Kidney (tissue), 14 donors: Measurements from ENCODE around the gene CCSAP. TPM values are rescaled to one million over a fixed set of nuclear protein-coding genes. Genes with fewer than 3 reads are reported as not detected.

Source experiments
- DNase-seq, 5 donors: peaks; one replicate each; pipeline ENCODE4 v3.0.0-alpha.2; 2013 to 2020
- FAIRE-seq: peaks from 2 replicates; lab custom pipeline; 2012; peaks lifted over from hg19 to GRCh38; lab: Jason Lieb, UNC
- H3K27ac ChIP-seq, 2 donors: one replicate each; pipeline ENCODE4 v1.7.0; 2013; ENCODE audit warnings: low read depth in 2 of 2, low read length in 2 of 2, inconsistent platforms in 1 of 2
- H3K27me3 ChIP-seq: one replicate; pipeline ENCODE4 v1.7.1; 2013; ENCODE audit warnings: low read length, inconsistent platforms; ENCODE audit not compliant: control insufficient read depth, insufficient read depth
- H3K36me3 ChIP-seq, 3 donors: one replicate each; pipeline versions ENCODE4 v1.7.0 to v1.7.1; 2013; ENCODE audit warnings: low read length in 3 of 3, control low read depth in 1 of 3, inconsistent platforms in 1 of 3; ENCODE audit not compliant: insufficient read depth in 3 of 3, control insufficient read depth in 2 of 3
- H3K4me1 ChIP-seq, 3 donors: one replicate each; pipeline versions ENCODE4 v1.7.0 to v1.7.1; 2013; ENCODE audit warnings: low read length in 3 of 3, inconsistent platforms in 1 of 3, low read depth in 1 of 3; ENCODE audit not compliant: control insufficient read depth in 2 of 3, insufficient read depth in 2 of 3
- H3K4me3 ChIP-seq, 3 donors: one replicate each; pipeline versions ENCODE4 v1.7.0 to v1.8.1; 2013; ENCODE audit warnings: low read length in 3 of 3, control low read depth in 1 of 3, inconsistent platforms in 1 of 3
- H3K9ac ChIP-seq, 3 donors: one replicate each; pipeline versions ENCODE4 v1.7.0 to v1.7.1; 2013; ENCODE audit warnings: low read length in 3 of 3, control low read depth in 1 of 3, inconsistent platforms in 1 of 3
- H3K9me3 ChIP-seq, 3 donors: one replicate each; pipeline versions ENCODE4 v1.7.0 to v1.7.1; 2013; ENCODE audit warnings: low read length in 3 of 3, control low read depth in 1 of 3, inconsistent platforms in 1 of 3; ENCODE audit not compliant: control insufficient read depth in 2 of 3, insufficient read depth in 1 of 3
- CTCF ChIP-seq: IDR thresholded peaks from 3 replicates; pipeline ENCODE4 v1.5.1; 2012; ENCODE audit warnings: mild to moderate bottlenecking, moderate library complexity, borderline replicate concordance; ENCODE audit not compliant: insufficient read depth; ENCODE audit errors: extremely low read depth
- intact Hi-C: fragments of 100-400 bp; cut with DNase I; formaldehyde crosslinking; loops from one replicate; pipeline ENCODE4 v1.11.1; 2022
- polyA plus RNA-seq: library from polyadenylated mRNA; stranded (reverse); fragments of 350-450 nt; fragmentation: Illumina TruSeq; extraction: RNeasy Lipid Tissue Mini Kit (QIAGEN cat#74804); gene quantifications from one replicate; pipeline ENCODE4 v1.2.3, GENCODE V29; 2014; ENCODE audit warnings: low read depth, low replicate concordance; ENCODE audit not compliant: insufficient read depth
- total RNA-seq: library from RNA; stranded (reverse); fragmentation: NEBNext Ultra II Directional; extraction: Animal tissue kit (Norgen Biotek cat#: 25700); gene quantifications from one replicate; pipeline ENCODE4 v1.2.1, GENCODE V29; 2021
- donor health status: control.
- donor health status: control.
- donor health status: control.
- donor health status: control.
- donor health status: control.
- donor health status: DM: yes; HTN: yes; CAD: no.
- donor health status: Normal renal cell carcinoma (clear cell type).

CCSAP gene
- total and polyA plus RNA-seq, 2 donors from 2014 or later: 0.84 to 3.1 TPM

GRCh38 chr1:229300099-229300757, 42.6 kb downstream of the CCSAP start:
- intact Hi-C loops: no loop called here
- Histone ChIP-seq H3K9me3 (no peaks in the 10 kb centered on the region), H3K4me1 (no peaks in the 10 kb centered on the region), H3K4me3 (no peak overlapping the region), H3K27ac (no peak overlapping the region), H3K36me3 (peaks cover 2 to 40% (median 19%) of the 10 kb centered on the region in 3 donors), H3K9ac (no peak overlapping the region), H3K27me3 (no peaks in the 10 kb centered on the region)
- TF ChIP-seq CTCF: no peak
- no peak for FAIRE-seq
- DNase-seq: no peak

GRCh38 chr1:229298887-229299503, 43.9 kb downstream of the CCSAP start:
- intact Hi-C loops: no loop called here
- no peaks in the 10 kb centered on the region for H3K4me1 ChIP-seq
- peaks cover 2 to 40% (median 18%) of the 10 kb centered on the region in 3 donors for H3K36me3 ChIP-seq
- FAIRE-seq (no peak), DNase-seq (no peak)
- TF ChIP-seq CTCF: no peak
- no peak overlapping the region for H3K9ac ChIP-seq
- H3K27ac ChIP-seq: no peak overlapping the region
- H3K27me3 ChIP-seq: no peaks in the 10 kb centered on the region
- no peaks in the 10 kb centered on the region for H3K9me3 ChIP-seq
- H3K4me3 ChIP-seq: no peak overlapping the region

DNA sequence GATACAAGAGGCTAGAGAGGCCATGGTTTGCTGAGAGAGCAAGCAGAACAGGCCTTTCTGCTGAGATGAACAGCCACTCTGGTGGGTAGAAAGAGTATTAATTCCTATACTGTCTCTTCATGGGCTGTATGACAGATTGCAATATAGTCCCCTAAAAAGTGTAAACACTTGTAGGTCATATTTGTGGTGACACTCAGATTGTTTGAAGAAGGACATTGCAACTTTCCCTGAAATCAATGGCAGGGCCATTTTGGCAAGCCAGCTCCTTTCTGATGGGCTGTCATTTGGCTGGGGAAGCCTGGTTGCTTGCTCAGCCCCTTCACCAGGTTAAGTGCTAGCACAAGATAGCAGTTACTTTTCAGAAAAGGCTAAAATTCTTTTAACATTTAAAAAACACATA, 44.4 kb downstream of the CCSAP start:
- intact Hi-C loops: no loop called here
- no peak overlapping the region for H3K27ac ChIP-seq
- no peaks in the 10 kb centered on the region for H3K4me1 ChIP-seq
- H3K27me3 ChIP-seq: no peaks in the 10 kb centered on the region
- TF ChIP-seq CTCF: no peak
- H3K9ac ChIP-seq: no peak overlapping the region
- H3K9me3 ChIP-seq: no peaks in the 10 kb centered on the region
- peaks cover 2 to 34% (median 18%) of the 10 kb centered on the region in 3 donors for H3K36me3 ChIP-seq
- no peak for FAIRE-seq
- no peak for DNase-seq
- no peak overlapping the region for H3K4me3 ChIP-seq
